Measurements from ENCODE around the gene CD300H.
A peak's percentile ranks its signal among the peaks of the same experiment; 100 is the strongest.

The CD300H gene

GRCh38 chr17:74555427-74555940, 11.8 kb downstream of the CD300H start:
- FAIRE-seq (no peak), DNase-seq (ENCODE audit: extremely low spot score, insufficient read length, low read depth) (no peak)

DNA sequence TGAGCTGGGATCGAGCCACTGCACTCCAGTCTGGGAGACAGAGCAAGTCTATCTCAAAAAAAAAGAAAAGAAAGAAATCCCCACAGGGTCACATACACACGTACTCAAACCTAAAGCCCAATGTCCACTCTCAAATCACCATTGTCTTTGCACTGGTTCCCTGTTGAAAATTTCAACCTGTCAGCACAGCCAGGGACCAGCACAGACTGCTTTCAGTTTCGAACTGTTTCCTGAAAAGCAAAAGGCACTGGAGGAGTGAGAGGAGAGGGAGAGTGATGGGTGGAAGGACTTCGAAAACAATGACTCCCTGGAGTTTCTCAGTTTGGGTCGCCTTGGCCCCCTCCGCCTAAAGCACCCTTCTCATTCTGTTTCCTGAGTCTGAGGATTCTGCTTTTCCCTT, 12.4 kb downstream of the CD300H start:
- DNase-seq (ENCODE audit: extremely low spot score, insufficient read length, low read depth) (no peak), FAIRE-seq (no peak)

- no peak for DNase-seq (ENCODE audit: extremely low spot score, insufficient read length, low read depth)
- no peak for FAIRE-seq
Observed at GRCh38 chr17:74552037-74552436, 15.3 kb downstream of the CD300H start.

- FAIRE-seq = no peak
- no peak for DNase-seq (ENCODE audit: extremely low spot score, insufficient read length, low read depth)
Observed at GRCh38 chr17:74550602-74551001, 16.7 kb downstream of the CD300H start.

GRCh38 chr17:74549343-74549742, 18.0 kb downstream of the CD300H start:
- DNase-seq (ENCODE audit: extremely low spot score, insufficient read length, low read depth) = no peak
- FAIRE-seq = no peak

DNA sequence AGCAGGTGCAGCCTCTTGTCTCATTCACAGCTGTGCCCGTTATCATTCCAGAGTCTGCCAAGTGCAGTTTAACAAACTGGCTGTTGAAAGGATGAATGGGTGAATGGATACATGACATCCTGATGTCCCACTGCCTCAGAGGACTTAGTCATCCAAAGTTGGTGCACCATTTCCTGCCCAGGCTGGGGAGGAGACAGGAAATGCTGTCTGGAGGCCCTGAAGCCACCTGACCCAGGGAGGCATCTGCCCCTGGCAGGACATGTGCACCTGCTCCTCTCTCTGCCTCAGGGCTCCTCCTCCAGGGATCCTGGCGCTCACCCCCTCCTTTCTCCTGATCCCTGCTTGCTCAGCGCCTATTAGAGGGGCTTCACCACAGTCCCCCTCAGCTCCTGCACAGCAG, 19.6 kb downstream of the CD300H start:
- no peak for DNase-seq (ENCODE audit: extremely low spot score, insufficient read length, low read depth)

GRCh38 chr17:74547264-74547663, 20.0 kb downstream of the CD300H start:
- no peak for FAIRE-seq

More for the DNA sequence above, 19.6 kb downstream of the CD300H start:
- FAIRE-seq = no peak

DNA sequence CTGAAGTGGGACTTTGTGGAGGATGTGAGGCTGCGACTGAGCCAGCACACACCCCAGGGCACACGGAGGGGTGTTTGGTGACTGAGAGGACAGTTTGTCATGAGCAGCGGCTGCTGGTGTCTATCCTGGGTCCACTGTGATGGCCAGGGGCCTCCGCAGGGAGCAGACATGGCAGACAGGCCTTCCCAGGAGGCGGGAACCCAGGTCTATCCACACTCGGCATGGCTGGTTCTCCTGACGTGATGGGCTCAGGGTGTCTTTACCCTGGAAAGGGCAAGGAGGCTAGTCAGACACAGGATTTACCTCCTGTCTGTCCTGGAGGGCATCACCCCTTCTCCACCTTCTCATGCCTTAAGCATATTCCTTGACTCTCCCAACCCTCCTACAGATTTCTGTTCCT, 20.7 kb downstream of the CD300H start:
- DNase-seq (ENCODE audit: extremely low spot score, insufficient read length, low read depth) (no peak), FAIRE-seq (no peak)

More at GRCh38 chr17:74547264-74547663, 20.0 kb downstream of the CD300H start:
- no peak for DNase-seq (ENCODE audit: extremely low spot score, insufficient read length, low read depth)

GRCh38 chr17:74545843-74546230, 21.5 kb downstream of the CD300H start, which contains the start of gene CD300C:
CD300C (minus strand) TSS chr17:74546115; CDS start chr17:74545782, 333 bp downstream.
- FAIRE-seq (no peak), DNase-seq (ENCODE audit: extremely low spot score, insufficient read length, low read depth) (no peak)

DNA sequence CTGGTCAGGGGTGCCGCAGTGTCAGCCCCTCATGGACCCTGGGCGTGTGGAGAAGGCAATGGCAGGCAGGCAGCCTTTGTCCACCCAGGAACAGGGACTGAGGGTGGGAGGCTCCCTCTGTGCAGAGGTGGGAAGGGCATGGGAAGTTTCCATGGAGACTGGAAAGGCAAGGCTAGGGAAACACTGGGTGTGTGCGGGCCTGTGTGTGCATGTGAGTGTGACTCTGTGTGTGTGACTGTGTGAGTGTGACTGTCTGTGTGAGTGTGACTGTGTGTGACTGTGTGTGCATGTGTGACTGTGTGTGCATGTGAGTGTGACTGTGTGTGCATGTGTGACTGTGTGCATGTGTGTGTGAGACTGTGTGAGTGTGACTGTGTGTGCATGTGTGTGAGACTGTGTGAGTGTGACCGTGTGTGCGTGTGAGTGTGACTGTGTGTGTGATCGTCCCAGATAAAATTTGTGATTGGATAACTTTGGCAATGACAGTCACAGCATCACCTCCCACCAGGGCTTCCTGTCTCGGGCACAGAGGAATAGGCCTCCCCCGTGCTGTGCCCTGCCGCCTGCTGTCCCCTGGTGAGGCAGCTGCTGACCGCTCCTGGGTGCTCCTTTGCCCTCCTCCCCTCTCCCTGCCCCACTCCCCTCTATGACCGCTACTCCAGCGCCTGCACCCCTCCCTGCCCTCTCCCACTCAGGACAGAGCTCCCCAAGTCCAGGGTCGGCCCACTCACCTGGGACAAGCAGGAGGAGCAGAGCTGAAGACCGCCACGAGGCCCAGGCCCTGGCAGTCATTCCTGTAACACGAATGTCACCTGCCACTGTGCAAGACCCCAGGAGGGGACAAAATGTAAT, 22.1 kb downstream of the CD300H start:
- DNase-seq (ENCODE audit: extremely low spot score, insufficient read length, low read depth) (no peak), FAIRE-seq (peak; percentile 33)

GRCh38 chr17:74543891-74544760, 23.2 kb downstream of the CD300H start:
- no peak for DNase-seq (ENCODE audit: extremely low spot score, insufficient read length, low read depth)
- no peak for FAIRE-seq

DNA sequence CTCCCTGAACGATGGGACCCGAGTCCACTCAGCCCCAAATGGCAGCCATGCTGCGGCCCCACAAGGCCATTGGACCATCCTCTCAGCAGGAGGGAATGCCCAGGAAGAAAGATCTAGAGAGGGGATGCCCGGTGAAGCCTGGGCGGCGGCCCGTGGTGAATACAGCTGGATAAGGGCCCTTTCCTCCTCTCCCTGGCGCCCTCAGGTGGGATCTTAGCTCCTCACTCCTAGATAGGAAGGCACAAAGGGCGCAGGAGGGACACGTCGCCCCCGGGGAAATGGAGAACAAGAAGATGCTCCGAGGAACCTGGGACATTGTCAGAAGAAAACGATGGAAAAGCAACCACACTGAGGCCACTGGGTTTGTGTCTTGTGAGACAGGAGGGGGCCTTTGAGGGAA, 23.9 kb downstream of the CD300H start:
- no peak for DNase-seq (ENCODE audit: extremely low spot score, insufficient read length, low read depth)
- FAIRE-seq = no peak

DNA sequence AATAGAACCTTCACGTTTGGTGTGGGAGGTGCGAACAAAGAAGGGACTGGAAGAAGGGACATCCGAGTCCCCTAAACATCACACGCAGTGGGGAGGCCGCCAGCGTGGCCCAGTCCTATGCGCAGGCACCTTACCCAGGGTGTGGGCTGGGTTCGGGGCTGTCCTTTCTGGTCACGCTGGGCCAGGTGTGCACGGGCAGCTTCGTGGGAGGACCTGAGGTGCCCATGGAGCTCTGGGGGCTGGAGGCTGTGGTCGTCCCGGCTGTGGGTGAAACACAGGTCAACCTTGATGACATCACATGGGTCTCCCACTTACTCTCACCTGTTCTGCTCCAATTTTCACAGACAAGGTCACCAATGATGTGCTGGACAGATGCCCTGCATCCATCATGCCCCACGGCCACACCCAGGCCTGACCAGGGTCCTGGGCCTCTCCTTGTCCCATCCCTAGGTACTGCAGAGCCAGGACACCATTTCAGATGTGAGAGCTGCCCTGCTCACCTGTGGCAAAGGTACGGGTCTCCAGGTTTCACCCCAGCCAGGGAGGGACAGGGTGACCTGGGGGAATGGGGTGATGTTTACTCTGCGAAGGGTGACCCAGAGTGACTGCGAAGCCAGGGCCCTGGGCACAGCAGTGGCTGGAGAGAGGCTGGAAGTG, 24.5 kb downstream of the CD300H start:
- FAIRE-seq (no peak), DNase-seq (ENCODE audit: extremely low spot score, insufficient read length, low read depth) (no peak)

- FAIRE-seq = no peak
- no peak for DNase-seq (ENCODE audit: extremely low spot score, insufficient read length, low read depth)
Observed at GRCh38 chr17:74542166-74542565, 25.1 kb downstream of the CD300H start.

DNA sequence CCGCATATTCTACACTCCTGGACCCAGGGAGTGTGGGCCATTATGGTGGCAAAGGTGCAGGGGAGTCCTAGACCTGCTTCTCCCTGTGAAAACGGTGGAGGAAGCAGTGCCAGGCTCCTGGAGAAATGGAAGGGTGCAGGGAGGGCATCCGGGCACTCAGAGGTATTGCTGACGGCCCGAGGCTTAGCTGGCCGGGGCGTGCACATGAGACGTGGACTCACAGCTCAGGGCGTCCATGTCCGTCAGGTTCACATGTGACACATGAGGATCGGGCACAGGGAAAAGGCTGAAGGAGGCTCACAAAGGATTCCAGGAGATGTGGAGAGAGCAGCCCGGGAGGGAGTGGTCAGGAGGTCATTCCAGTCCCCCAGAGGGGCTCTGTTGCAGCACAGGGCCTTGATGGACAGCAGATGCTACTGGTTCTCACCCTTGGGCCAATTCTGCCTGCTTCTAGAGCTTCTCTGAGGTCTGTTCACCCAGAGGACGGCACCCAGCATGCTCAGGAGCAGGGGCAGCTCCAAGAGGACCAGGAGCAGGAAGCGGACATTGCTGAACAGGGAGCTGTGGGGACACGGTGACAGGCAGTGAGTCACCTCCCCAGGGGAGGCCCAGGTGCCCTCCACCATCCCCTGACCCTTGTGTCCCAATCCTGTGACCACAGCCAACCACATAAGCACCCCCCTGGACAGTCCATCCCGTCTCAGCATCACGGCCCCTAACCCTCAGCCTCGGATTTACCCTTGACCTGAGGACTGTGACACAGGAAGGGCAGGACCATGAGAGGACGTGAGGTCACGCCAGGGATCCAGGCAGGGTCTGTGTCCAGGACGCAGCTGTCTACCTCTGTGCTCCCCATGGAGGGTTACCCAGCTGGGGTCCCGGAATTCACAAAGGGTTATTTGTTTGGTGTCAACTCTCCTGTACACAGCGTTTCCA, 25.9 kb downstream of the CD300H start:
- DNase-seq (ENCODE audit: extremely low spot score, insufficient read length, low read depth) (no peak), FAIRE-seq (no peak)

DNA sequence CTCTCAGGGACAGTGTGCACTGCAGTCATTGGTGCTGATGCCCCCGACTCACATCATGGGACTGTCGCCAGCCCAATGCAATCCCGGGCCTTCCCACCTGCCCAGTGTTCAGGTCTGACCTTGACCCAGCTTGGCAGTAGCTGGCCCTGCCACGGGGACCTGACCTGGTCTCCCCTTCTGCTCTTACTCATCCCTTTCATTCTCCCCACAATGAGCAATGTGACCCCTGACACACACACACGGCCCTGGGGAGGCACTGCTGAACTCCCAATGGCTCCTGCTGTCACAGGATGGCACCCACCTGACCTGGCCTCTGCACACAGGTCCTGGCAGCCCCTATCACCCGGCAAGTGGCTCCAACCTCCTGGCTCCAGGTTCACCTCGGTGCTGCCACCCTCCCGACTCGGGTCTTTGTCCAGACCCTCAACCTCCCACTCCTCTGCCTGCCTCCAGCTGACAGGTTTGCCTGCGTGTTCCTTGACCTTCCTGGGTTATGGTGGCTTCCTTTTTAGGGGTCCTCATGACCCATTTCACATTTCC, 28.0 kb downstream of the CD300H start:
- FAIRE-seq (no peak), DNase-seq (ENCODE audit: extremely low spot score, insufficient read length, low read depth) (no peak)

DNA sequence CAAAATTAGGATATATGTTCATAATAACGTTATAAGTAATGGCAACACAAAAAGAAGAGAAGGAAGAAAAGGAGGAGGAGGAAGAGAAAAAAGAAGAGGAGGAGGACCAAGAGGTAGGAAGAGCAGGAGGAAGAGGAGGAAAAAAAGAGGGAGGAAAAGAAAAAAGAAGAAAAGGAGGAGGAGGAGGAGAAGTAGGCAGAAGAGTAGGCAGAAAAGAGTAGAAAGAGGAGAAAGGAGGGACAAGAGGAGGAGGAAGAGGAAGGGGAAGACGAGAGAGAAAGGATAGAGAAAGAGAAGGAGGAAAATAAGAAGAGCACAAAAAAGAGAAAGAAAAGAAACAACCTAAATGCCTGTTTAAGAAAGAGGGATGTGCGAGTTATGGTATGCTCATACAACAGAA, 30.4 kb downstream of the CD300H start:
- FAIRE-seq (no peak), DNase-seq (ENCODE audit: extremely low spot score, insufficient read length, low read depth) (no peak)

GRCh38 chr17:74532115-74532514, 35.2 kb downstream of the CD300H start:
- DNase-seq (ENCODE audit: extremely low spot score, insufficient read length, low read depth) (no peak), FAIRE-seq (peak; percentile 81)

DNA sequence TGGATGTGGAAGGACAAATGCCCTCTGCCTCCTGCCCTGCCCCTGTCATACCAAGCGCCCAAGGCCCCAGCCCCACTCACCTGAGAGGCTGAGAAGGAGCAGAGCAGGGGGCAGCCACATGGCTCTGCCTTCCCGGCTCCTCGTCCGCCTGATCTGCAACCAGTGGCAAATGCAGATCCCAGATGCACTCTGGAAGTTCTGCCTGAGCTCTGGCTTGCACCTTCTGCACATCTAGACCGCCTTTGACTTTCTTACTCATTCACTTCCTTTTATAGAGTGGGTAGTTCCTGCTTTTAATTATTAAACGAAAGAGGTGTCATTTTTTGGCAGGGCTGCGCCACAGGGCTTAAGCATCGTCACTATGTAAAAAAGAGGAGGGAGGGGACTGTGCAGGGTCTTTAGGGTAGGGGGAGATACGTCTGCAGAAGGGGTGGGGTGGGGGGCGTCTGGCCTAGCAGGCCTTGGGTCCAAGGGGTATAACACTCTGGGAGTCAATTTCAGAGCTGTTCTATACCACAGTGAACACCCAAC, 36.0 kb downstream of the CD300H start, which contains the start of gene CD300LB:
TSS of gene CD300LB (minus strand) at position 245 of the 531 bp plus-strand sequence. CDS start at position 120, 125 bp downstream.
- FAIRE-seq = peak; percentile 86
- peak; percentile 33 for DNase-seq (ENCODE audit: extremely low spot score, insufficient read length, low read depth)
